Peyer's patch (tissue), 4 donors: ENCODE results near the gene PRPF40A.

Experiments
- POLR2A ChIP-seq, 2 donors: fragments of 450-650 bp; IDR thresholded peaks; one replicate each; pipeline ENCODE4 v1.5.1; 2017; ENCODE audit warnings: antibody characterized with exemption in 2 of 2, mild to moderate bottlenecking in 2 of 2, moderate library complexity in 2 of 2
- TF ChIP-seq, protein P1 (sequence below), 6 experiments: fragments of 450-650 bp in 4 of 6; fragments of 200-600 bp in 2 of 6; sonication (generic) in 1 of 6; IDR thresholded peaks; one replicate each; pipeline ENCODE4 v1.5.1; 2017 to 2019; ENCODE audit warnings: antibody characterized with exemption in 6 of 6, mild to moderate bottlenecking in 3 of 6, moderate library complexity in 1 of 6

DNA sequence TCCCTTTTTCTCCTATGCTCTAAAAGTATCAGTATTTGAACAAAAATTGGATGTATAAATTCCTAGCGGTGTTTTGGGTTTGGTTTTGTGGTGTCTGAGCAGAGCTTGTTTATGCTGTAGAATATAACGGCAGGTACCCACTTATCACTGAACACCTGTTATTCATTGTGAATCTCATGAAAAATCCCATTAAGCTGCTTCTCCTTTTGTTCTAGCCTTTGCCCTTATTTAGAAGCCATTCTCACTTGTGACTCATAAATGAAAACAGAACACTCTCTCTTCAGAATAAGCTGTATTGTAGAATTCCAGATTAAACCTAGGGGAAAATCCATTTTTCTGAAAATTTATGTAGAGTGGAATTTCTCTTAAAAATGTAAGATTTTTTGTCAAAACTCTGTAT, 104.0 kb downstream of the PRPF40A start:
- TF ChIP-seq, protein P1, sequence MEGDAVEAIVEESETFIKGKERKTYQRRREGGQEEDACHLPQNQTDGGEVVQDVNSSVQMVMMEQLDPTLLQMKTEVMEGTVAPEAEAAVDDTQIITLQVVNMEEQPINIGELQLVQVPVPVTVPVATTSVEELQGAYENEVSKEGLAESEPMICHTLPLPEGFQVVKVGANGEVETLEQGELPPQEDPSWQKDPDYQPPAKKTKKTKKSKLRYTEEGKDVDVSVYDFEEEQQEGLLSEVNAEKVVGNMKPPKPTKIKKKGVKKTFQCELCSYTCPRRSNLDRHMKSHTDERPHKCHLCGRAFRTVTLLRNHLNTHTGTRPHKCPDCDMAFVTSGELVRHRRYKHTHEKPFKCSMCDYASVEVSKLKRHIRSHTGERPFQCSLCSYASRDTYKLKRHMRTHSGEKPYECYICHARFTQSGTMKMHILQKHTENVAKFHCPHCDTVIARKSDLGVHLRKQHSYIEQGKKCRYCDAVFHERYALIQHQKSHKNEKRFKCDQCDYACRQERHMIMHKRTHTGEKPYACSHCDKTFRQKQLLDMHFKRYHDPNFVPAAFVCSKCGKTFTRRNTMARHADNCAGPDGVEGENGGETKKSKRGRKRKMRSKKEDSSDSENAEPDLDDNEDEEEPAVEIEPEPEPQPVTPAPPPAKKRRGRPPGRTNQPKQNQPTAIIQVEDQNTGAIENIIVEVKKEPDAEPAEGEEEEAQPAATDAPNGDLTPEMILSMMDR (IDR thresholded peaks at IDR 0.05): no peak
- no peak for TF ChIP-seq POLR2A (IDR thresholded peaks at IDR 0.05)
